Sigmoid colon (tissue), 4 donors: ENCODE results near the gene ADGRA3.

Experiments used
- CTCF ChIP-seq, 4 experiments: fragments of 450-650 bp in 3 of 4; fragments of 200-600 bp in 1 of 4; IDR thresholded peaks; one replicate each; pipeline ENCODE4 v1.5.1; 2016 to 2019; ENCODE audit warnings: antibody characterized with exemption in 4 of 4, mild to moderate bottlenecking in 3 of 4, moderate library complexity in 2 of 4
- EP300 ChIP-seq, 4 donors: sonication (generic); formaldehyde crosslinking; IDR thresholded peaks; one replicate each; pipeline ENCODE4 v1.6.1; 2017; ENCODE audit warnings: antibody characterized with exemption in 4 of 4
- POLR2A ChIP-seq, 2 donors: fragments of 450-650 bp; IDR thresholded peaks; one replicate each; pipeline ENCODE4 v1.6.1; 2016; ENCODE audit warnings: antibody characterized with exemption in 2 of 2, mild to moderate bottlenecking in 2 of 2, moderate library complexity in 2 of 2

- TF ChIP-seq CTCF (IDR thresholded peaks at IDR 0.05) (no peak), POLR2A (IDR thresholded peaks at IDR 0.05) (no peak), EP300 (IDR thresholded peaks at IDR 0.05) (no peak)
Observed at GRCh38 chr4:22521240-22521639, 5.4 kb upstream of the ADGRA3 start.
